HG02623 (cell line): ENCODE results near the gene KCNK5.

Experiments
- ATAC-seq: cut with Tn5 transposase; IDR thresholded peaks from one replicate; pipeline ENCODE4 v1.9.1; 2021; ENCODE audit warnings: moderate library complexity; ENCODE audit not compliant: unreplicated experiment

The KCNK5 gene

DNA sequence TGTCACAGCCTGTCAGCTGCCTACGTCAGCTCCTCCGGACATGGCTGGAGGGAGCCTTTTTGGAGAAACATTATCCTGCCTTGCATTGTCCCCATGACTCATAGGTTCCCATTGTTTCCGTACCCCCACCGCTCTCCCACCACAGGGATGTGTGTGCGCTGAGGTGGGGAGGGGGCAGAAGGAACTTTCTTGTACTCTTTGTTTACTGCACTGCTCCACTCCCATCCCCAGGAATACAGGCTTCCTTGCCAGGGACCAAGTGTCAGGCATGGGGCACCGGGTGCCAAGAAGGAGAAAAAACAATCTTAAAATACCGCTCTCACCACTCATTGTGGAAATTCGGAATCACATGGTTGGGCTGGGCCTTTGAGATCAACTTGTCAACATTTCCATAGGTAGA, 51.0 kb downstream of the KCNK5 start:
- ATAC-seq: no peak

DNA sequence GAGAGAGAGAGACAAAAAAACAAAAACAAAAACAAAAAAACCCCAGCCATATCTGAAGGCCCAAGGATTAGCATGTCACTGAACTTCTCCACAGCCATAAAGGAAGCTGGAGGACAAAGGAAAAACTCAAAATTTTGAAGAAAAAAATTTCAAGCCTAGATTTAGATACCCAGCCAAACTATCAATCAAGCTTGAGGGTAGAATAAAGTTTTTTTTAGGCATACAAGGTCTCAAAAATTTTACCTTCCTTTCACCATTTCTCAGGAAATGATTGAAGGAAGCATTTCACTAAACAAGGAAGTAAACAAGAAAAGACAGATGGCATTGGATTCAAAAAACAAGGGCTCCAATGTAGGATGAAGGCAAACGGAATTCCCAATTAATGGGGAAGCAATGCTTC, 52.1 kb downstream of the KCNK5 start:
- ATAC-seq: no peak

DNA sequence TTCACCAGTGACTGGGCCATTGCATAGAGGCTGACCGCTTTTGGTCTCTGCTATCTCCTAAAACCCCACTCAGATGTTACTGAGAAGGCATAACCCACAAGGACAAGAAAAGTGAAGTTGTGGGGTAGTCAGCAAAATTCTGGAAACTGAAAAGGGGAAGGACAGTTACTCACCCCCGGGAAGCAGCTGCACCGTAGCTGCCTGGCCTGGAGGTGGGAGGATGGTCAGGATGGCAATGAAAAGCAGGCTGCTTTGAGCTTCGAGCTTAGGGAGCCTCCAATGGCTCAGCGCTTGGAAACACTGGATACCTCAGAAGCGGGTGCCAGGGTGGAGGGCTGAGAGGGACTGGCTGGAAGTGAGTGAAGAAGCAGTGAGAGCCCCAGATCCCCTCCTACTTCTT, 56.0 kb downstream of the KCNK5 start:
- no peak for ATAC-seq

DNA sequence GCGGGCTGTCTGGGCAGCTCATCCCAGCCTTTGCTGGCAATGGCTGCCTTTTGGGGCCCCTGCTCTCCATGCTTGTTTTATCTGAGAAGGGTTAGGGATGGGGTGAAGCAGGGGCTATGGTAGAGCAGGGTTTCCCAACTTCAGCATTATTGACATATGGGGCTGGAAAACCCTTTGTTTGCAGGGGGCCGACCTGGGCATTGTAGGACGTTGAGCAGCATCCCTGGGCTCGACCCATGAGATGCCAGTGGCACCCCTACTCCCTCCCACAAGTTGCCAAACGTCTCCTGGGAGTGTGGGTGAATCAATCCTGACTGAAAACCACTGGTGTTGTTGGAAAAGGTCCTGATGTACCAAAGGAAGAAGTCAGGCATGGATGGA, 56.9 kb downstream of the KCNK5 start:
- ATAC-seq: no peak

DNA sequence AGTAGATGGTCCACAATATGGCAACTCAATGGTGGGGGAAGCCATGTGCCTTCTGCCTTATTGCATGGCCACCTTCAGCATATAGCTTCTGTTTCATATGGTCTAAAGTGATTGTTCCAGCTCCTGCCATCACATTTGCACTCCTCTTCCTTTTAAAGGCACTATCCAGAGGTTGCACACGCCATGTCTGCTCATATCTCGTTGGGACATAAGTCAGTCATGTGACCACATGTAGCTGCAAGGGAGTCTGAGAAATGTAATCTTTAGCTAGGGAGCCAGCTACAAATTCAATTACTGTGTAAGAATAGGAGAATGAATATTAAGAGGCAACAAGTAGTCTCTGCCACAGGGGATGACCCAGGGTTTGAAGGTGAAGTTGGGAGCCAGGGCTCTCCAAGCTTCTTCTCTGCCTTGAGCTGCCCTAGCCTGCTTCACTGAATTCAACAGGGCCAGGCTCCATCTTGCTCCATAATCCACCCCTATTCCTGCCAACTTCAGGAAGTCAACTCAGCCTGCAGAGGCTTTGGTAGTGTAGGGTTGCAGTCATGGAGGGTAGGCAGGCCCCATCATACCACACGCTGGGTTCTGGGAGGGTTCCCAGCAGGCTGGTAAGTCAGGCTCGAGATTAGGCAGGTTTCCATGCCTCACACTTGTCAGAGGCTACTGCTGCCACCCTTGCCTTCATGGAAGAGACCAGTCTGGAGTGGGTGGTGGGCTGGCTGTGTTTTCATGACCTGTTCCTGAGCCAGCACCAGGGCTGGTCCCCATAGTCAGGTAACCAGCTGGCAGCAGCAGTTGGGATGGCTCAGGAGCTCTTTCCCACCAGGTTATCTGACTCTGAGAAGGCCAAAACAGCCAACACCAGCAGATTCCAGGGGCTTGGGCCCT, 57.5 kb downstream of the KCNK5 start:
- no peak for ATAC-seq

DNA sequence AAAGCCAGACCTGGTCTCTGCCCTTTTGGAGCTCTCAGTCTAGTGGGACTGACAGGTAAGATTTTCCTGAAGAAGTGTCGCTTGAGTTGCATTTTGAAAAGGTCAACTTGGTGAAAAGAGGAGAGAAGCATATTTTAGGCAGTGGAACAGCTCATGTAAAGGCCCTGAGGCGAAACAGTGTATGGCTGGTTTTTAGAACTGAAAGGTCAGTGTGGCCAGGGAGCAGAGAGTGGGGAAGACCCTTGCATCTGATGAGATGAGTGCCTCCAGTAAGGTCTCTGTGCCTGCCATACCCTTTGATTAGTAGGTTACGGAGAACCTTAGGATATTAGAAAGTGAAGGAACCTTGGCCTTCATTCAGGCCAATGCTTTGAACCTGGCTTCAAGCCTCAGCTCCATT, 58.4 kb downstream of the KCNK5 start:
- ATAC-seq: no peak

DNA sequence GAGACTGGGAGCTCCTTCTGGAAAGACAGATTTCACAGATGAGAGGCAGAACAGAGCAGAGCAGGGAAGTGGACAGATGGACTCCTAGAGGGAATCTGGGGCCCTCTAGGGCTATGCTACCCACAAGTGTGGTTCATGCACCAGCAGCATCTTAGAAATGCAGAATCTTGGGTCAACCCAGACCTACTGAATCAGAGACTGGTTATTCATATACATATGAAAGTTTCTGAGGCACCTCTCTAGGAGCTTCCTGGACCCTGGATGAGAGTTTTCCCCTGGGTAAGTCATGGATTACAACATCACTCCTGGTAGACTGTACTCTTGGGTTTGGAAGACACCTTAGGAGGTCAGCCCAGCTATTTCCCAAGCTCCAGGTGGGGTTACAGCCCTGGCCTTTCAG, 58.9 kb downstream of the KCNK5 start:
- ATAC-seq: no peak

DNA sequence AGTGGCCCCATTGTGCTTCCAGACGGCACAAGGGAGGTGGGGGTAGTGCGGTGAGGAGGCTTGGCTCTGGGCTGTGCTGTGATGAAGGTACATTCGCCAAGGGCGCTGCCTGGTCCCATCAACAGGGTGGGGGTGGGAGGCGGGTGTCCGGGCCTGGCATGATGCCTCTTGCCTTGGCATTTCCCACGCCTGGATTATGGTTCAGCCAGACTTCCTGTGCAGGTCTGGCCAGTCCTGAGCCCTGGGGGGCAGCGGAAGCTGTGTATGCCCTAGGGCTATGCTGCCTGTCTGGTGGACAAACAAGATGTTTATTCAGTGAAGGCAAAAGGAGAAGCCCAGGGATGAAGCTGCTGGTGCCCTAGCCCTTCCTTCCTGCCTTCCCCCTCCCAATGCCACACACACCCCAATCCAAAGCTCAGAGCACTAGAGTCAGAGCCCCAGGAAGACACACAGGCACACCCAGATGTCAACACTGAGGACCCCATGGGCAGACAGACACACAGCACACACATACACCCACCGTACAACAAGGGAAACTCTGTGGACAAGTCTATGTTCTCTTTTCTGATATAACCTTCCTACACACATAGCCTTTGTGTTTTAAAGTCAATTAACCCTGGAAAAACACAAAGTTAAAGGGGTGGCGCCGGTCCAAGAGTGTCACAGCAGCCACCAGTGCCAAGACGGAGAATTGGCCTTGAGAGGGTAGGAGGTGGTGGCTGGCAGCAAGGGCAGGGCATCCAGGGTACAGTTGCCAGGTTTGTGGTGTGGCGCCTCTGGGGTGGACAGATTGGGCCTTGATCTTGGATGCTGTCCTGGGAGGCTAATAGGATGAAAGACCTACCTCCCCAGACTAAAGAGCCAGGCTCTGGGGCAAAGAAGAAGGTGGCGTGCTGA, 59.6 kb downstream of the KCNK5 start:
- no peak for ATAC-seq

DNA sequence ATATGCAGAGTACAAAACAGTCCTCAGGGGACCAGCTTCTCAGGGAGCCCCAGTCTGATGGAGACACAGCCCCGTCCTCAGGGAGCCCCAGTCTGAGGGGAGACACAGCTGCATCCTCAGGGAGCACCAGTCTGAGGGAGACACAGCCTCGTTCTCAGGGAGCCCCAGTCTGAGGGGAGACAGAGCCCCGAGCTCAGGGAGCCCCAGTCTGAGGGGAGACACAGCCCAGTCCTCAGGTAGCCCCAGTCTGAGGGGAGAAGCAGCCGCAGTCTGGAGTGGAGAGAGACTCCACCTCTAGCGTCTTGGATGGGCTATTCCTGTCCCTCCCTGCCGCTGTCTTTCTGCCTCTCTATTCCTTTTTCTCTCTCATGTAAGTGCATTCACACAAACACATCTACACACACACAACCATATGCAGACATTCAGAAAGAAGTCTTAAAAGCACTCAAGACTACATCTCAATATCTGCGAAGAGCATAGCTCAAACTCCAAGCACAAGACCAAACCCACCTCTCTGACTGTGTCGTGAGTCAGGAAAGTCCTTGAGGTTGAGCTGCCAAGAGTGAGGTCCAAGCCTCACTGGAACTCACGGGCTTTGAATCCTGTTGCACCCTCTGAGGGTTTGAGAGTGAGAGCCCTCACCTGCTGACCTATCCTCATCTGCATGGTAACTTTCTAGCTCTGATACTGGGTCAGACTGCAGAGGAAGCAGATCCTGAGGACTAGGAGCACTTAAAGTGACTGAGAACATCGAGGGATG, 61.2 kb downstream of the KCNK5 start:
- no peak for ATAC-seq

DNA sequence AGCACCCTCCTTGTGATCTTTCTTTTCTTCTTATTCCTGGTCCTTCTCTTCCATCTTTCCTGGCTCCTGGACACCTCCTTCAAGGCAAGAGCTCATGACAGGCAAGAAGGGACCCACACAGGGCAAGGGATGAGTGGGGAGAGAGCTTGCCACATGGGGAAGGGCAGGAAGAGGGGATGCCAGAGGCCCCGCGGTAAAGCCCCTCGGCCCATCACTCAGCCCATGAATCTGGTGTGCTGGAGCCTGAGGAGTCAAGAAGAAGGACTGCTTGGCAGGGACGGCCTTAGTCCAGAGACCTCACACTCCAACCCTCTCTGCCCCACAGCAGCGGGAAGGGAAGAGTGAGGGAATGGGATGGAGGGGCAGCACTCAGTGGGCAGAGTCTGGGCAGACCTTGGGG, 62.0 kb downstream of the KCNK5 start:
- no peak for ATAC-seq

DNA sequence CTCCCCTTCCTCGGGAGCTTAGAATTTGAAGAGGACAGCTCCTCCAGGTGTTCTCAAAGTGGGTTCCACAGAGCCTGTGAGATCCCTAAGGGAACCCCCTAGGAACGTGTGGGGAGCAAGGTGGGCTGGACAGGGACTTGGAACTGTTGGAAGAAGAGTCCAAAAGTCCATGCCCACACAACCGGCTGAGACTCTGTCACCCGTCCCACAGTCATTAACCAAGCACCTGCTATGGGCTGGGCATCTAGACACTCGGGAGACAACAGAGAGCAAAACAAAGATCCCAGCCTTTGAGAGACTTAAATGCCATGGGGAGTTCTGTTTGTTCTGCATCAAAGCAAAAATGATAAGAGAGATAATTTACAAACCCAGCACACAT, 62.4 kb downstream of the KCNK5 start:
- ATAC-seq: no peak

DNA sequence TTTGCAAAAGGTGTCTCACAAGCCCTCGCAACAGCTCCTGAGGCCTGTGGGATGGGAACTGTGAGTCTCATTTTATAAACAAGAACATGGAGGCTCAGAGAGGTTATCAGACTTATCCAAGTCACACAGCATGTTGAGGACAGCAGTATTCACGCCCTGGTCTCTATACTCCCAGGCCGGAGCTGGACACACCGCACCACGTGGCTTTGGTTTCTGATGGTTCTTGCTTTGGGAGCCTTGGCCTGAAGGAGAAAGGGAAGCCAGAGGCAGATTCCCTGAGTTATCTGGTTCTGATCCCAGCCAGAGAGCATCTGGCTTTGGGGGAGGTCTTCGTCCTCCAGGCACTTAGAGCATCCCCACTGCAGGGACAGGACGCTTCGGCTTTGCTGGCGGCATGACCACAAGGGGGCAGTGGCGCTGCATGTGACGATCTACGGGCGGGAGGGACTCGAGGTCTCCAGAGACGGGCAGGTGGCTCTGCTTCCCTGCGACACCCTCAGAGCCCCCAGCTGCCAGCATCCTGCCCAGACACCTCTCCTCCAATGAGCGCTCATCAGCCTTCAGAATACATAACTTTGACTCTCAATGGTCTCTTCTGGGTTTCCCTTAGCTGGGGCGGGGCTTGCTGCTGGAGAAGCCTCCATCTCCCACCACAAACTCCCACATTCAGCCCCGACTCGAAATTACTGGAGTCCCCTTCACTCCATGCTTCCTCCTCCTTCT, 62.9 kb downstream of the KCNK5 start:
- no peak for ATAC-seq

DNA sequence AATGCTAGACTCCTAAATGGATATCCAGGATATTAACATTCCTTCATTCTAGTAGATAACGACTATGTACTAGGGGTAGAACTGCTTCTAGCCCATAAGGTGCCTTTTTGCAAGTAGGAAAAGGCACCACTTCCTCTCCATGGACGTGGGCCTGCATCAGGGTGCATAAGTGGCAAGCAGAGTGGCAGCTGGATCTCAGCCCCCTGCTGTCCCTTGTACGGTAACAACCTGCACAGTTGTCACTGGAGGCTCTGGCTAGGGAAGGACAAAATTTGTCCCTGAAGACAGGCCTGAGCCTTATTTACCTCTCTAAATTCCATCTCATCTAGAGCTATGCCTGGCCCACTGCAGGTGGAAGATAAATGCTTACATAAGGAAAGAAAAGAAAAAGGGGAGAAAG, 71.8 kb downstream of the KCNK5 start:
- no peak for ATAC-seq

DNA sequence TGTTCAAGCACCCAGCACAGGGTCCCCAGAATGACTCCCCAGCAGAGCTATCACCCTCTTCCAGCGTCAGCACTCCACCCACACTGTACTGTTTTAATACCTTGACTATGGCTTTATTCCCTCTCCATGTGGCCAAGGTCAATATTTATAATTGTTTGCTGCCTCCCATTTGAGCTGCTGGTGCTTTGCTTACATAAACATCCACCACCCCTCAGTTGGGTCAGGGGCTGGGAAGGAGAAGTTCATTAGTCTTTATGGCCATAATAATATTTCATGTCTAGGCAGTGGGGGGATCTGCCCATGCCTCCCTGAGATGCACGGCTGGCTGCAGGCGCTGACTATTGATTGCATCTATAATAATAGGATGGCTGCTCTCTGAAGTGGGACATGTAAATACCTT, 72.5 kb downstream of the KCNK5 start:
- no peak for ATAC-seq

DNA sequence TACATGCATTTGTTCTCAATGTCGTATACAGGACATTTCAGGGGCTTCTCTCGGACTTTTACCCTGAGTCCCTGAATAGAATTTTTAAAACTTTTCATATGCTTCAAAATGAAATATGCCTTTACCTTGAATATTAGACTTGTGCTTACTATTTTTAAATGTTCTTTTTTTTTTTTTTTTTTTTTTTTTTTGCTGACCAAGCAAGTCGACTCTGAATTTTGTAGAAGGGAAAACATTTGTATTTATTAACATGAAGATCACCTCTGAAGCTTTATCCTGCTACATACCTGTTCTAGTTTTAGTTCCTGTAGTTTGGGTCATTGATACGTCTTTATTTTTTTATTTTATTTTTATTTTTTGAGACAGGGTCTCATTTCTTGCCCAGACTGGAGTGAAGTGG, 74.6 kb downstream of the KCNK5 start:
- no peak for ATAC-seq

DNA sequence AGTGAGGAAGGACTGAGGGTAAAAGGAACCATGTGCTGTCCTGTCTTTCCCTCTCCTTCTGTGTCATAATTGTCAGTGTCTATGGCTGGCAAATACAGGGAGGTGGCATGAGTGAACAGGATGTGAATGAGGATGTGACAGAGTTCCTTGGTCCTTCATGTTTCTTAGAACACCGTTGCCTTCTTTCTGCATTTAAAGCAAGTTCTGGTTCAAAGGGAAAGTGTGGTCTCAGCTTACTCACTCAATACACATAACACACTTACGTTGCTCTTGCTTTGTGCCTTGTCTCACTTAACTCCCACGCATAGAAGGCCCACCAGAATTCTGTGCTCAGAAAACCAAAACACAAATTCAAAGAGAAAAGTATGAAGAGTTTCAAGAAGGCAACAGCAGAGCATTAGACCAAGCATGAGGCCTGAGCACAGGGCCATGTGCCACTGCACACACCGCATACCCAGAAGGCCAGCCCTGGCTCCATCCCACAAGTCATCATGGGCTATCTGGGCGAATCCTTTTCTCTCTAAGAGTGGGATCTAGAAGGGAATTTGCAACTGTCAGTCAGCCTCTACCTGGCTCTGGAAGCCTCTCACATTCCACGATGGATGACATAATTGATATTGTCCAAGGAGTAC, 75.4 kb downstream of the KCNK5 start:
- no peak for ATAC-seq

DNA sequence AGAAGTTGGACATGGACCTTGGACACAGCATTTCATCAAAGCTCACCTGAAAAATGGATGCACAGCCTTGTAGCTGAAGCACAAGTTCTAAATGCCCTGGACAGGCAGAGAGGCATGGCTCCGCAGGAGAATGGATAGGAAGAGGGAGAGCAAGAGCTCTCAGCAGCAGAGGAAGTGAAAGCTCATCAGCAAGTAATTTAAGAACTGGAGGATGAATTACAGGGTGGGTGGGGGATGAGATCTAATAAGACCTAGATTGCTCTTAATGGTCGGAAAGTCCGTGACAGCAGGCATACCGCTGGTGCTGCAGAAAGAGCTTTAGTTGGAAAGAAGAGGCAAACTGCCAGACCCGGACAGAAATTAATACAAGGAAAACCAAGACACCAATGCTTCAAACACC, 77.0 kb downstream of the KCNK5 start:
- no peak for ATAC-seq

DNA sequence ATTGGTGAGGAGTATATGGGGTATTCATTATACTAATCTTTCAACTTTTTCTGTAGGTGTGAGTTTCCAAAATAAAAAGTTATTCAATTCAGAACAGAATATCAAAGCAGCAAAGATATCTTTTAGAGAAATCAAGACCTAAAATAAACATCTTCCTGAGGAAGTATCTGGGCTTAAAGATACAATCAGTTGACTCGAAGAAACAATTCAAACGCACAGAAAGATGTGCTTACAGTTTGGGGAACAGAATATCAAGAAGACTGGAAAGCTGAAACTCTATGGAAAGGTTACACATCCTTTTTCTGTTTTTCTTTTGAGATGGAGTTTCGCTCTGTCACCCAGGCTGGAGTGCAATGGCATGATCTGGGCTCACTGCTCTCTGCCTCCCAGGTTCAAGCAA, 78.1 kb downstream of the KCNK5 start:
- ATAC-seq: no peak

DNA sequence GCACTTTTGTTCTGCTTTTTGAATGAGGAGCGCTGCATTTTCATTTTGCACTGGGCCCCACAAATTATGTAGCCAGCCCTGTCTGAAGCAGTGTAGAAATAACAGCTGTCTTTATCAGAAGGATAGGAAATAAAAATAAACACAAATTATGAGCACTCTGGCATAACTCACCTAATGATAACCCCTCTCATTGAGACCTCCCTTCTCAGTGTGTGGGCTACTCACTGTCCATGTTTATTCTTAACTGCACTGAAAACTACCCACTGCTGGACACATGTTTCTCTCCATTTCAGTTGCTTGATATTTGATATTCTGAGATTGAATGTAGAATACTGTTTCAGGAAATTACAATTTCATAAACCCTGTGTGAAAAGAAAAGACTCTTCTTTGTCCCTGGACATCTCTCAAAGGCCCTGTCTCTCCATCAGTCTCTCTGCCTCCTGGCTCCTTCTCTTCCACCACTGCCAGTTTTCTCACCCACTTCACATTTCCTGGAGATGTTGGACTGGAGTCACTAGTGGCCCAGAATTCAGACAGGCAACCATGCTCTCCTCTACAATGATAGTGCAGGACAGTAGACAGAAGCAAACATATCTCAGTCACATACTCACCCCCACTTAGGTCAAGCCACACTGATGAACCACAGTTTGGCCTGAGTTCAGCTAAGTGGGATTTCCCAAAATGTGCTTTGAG, 84.6 kb downstream of the KCNK5 start:
- no peak for ATAC-seq
